ENCODE data around the gene TNS1. TPM values are rescaled to one million over a fixed set of nuclear protein-coding genes. Genes with fewer than 3 reads are reported as not detected.

TNS1 gene
- total RNA-seq, 1 donor from 2014 or later = 7.9 TPM

- TF ChIP-seq CTCF (IDR thresholded peaks at IDR 0.05; ENCODE audit: unreplicated experiment) = no peak
- DNase-seq (ENCODE audit: low spot score, unreplicated experiment) = no peak
- no peak overlapping the region for H3K4me3 Mint-ChIP-seq (ENCODE audit: low read depth)
- H3K27me3 Mint-ChIP-seq = no peaks in the 10 kb centered on the region
- H3K9me3 Mint-ChIP-seq (ENCODE audit: low read depth) = no peaks in the 10 kb centered on the region
- peaks cover 5% of the 10 kb centered on the region for H3K36me3 Mint-ChIP-seq (ENCODE audit: insufficient read depth)
- no peak overlapping the region for H3K27ac Mint-ChIP-seq
- H3K4me1 Mint-ChIP-seq (ENCODE audit: low read depth) = no peaks in the 10 kb centered on the region
Observed at GRCh38 chr2:217807025-217807424, 195.8 kb downstream of the TNS1 start.

- peaks cover 5% of the 10 kb centered on the region for H3K36me3 Mint-ChIP-seq (ENCODE audit: insufficient read depth)
- H3K4me3 Mint-ChIP-seq (ENCODE audit: low read depth) = no peak overlapping the region
- H3K27ac Mint-ChIP-seq = no peak overlapping the region
- no peaks in the 10 kb centered on the region for H3K27me3 Mint-ChIP-seq
- no peaks in the 10 kb centered on the region for H3K4me1 Mint-ChIP-seq (ENCODE audit: low read depth)
- no peaks in the 10 kb centered on the region for H3K9me3 Mint-ChIP-seq (ENCODE audit: low read depth)
- DNase-seq (ENCODE audit: low spot score, unreplicated experiment) = no peak
- TF ChIP-seq CTCF (IDR thresholded peaks at IDR 0.05; ENCODE audit: unreplicated experiment) = no peak
Observed at GRCh38 chr2:217806482-217806765, 196.4 kb downstream of the TNS1 start.

- Mint-ChIP-seq H3K27me3 (peaks cover 3% of the 10 kb centered on the region), H3K4me3 (ENCODE audit: low read depth) (no peak overlapping the region), H3K27ac (no peak overlapping the region), H3K4me1 (ENCODE audit: low read depth) (peaks cover 3% of the 10 kb centered on the region), H3K9me3 (ENCODE audit: low read depth) (no peaks in the 10 kb centered on the region), H3K36me3 (ENCODE audit: insufficient read depth) (peaks cover 5% of the 10 kb centered on the region)
- no peak for TF ChIP-seq CTCF (IDR thresholded peaks at IDR 0.05; ENCODE audit: unreplicated experiment)
- no peak for DNase-seq (ENCODE audit: low spot score, unreplicated experiment)
Observed at GRCh38 chr2:217805668-217806481, 196.9 kb downstream of the TNS1 start.

GRCh38 chr2:217804791-217805667, 197.8 kb downstream of the TNS1 start:
- peaks cover 5% of the 10 kb centered on the region for H3K36me3 Mint-ChIP-seq (ENCODE audit: insufficient read depth)
- no peaks in the 10 kb centered on the region for H3K9me3 Mint-ChIP-seq (ENCODE audit: low read depth)
- TF ChIP-seq CTCF (IDR thresholded peaks at IDR 0.05; ENCODE audit: unreplicated experiment) = no peak
- H3K27me3 Mint-ChIP-seq = peaks cover 3% of the 10 kb centered on the region
- H3K27ac Mint-ChIP-seq = no peak overlapping the region
- peaks cover 3% of the 10 kb centered on the region for H3K4me1 Mint-ChIP-seq (ENCODE audit: low read depth)
- H3K4me3 Mint-ChIP-seq (ENCODE audit: low read depth) = no peak overlapping the region
- DNase-seq (ENCODE audit: low spot score, unreplicated experiment) = no peak

- Mint-ChIP-seq H3K9me3 (ENCODE audit: low read depth) (no peaks in the 10 kb centered on the region), H3K27ac (no peak overlapping the region), H3K4me3 (ENCODE audit: low read depth) (no peak overlapping the region), H3K36me3 (ENCODE audit: insufficient read depth) (peaks cover 4% of the 10 kb centered on the region), H3K27me3 (peaks cover 3% of the 10 kb centered on the region), H3K4me1 (ENCODE audit: low read depth) (peaks cover 3% of the 10 kb centered on the region)
- no peak for DNase-seq (ENCODE audit: low spot score, unreplicated experiment)
- no peak for TF ChIP-seq CTCF (IDR thresholded peaks at IDR 0.05; ENCODE audit: unreplicated experiment)
Observed at GRCh38 chr2:217804338-217804737, 198.5 kb downstream of the TNS1 start.
